Fibroblast of lung (primary cell): ENCODE data around the gene HAUS1. TPM values are rescaled to one million over a fixed set of nuclear protein-coding genes. Genes with fewer than 3 reads are reported as not detected.
A peak's percentile ranks its signal among the peaks of the same experiment; 100 is the strongest.

Experiments
- DNase-seq, 2 donors: peaks; one replicate each; pipeline versions ENCODE4 v3.0.0 to v3.0.0-alpha.2; 2010; ENCODE audit warnings: low read depth in 2 of 2
- H2AFZ ChIP-seq: 2 replicates; pipeline ENCODE4 v1.5.1; 2012; ENCODE audit warnings: low read length, control low read depth, inconsistent platforms
- H3K27ac ChIP-seq: 2 replicates; pipeline ENCODE4 v1.5.1; 2011; ENCODE audit warnings: low read length, control low read depth; ENCODE audit not compliant: insufficient read depth
- H3K27me3 ChIP-seq: 2 replicates; pipeline ENCODE4 v1.5.1; 2011; ENCODE audit warnings: mild to moderate bottlenecking, low read length; ENCODE audit not compliant: control insufficient read depth, insufficient read depth
- H3K36me3 ChIP-seq: 2 replicates; pipeline ENCODE4 v1.5.1; 2011; ENCODE audit warnings: low read length; ENCODE audit not compliant: control insufficient read depth, insufficient read depth
- H3K4me1 ChIP-seq: 2 replicates; pipeline ENCODE4 v1.5.1; 2011; ENCODE audit warnings: low read length; ENCODE audit not compliant: control insufficient read depth, insufficient read depth; ENCODE audit errors: extremely low read depth
- H3K4me2 ChIP-seq: 2 replicates; pipeline ENCODE4 v1.5.1; 2011; ENCODE audit warnings: low read length, control low read depth; ENCODE audit not compliant: insufficient read depth; ENCODE audit errors: extremely low read depth
- H3K4me3 ChIP-seq, 4 experiments: fragments of 200-600 bp in 1 of 4; sonication (generic) in 1 of 4; replicated peaks in 1 of 4; 2 replicates each; pipeline ENCODE4 v1.5.1; 2011 to 2016; ENCODE audit warnings: low read length in 4 of 4, low read depth in 3 of 4, mild to moderate bottlenecking in 3 of 4, control low read depth in 2 of 4, inconsistent platforms in 1 of 4, mixed read lengths in 1 of 4; ENCODE audit not compliant: insufficient read depth in 1 of 4; ENCODE audit errors: control extremely low read depth in 1 of 4
- H3K79me2 ChIP-seq: 2 replicates; pipeline ENCODE4 v1.5.1; 2012; ENCODE audit warnings: mild to moderate bottlenecking, low read length, inconsistent platforms; ENCODE audit not compliant: control insufficient read depth, insufficient read depth
- H3K9ac ChIP-seq: 2 replicates; pipeline ENCODE4 v1.5.1; 2011; ENCODE audit warnings: mild to moderate bottlenecking, low read length, control low read depth; ENCODE audit not compliant: insufficient read depth
- H3K9me3 ChIP-seq: 2 replicates; pipeline ENCODE4 v1.5.1; 2012; ENCODE audit warnings: low read depth, low read length; ENCODE audit not compliant: control insufficient read depth, insufficient read depth
- H4K20me1 ChIP-seq: 2 replicates; pipeline ENCODE4 v1.5.1; 2011; ENCODE audit warnings: low read length; ENCODE audit not compliant: control insufficient read depth, insufficient read depth; ENCODE audit errors: extremely low read depth
- EZH2 ChIP-seq: IDR thresholded peaks from 2 replicates; pipeline ENCODE4 v1.5.1; 2012; ENCODE audit warnings: low read length, control low read depth, mild to moderate bottlenecking; ENCODE audit errors: missing control alignments
- polyA plus RNA-seq, 2 donors: library from polyadenylated mRNA; depleted of rRNA in 1 of 2; stranded (reverse) in 1 of 2; unstranded in 1 of 2; fragments of >200 nt; gene quantifications; 2 replicates each; pipeline ENCODE4 v1.2.1, GENCODE V29; 2011 to 2012; ENCODE audit warnings: missing spikeins in 1 of 2
- total RNA-seq: library from RNA; depleted of rRNA; stranded (reverse); fragments of >200 nt; gene quantifications from 2 replicates; pipeline ENCODE4 v1.2.1, GENCODE V29; 2014
- TF ChIP-seq, protein P1 (sequence below), 2 donors: IDR thresholded peaks in 1 of 2; conservative IDR thresholded peaks in 1 of 2; 1 replicate in 1 of 2; 2 replicates in 1 of 2; pipeline ENCODE4 v1.5.1; 2011 to 2012; ENCODE audit warnings: low read length in 2 of 2, control low read depth in 1 of 2, inconsistent platforms in 1 of 2, low read depth in 1 of 2, mild to moderate bottlenecking in 1 of 2

Gene HAUS1
- total and polyA plus RNA-seq, 2 donors (not counting 1 experiment from before 2014, with no cell fraction given), result 25.4 to 52.8 TPM

DNA sequence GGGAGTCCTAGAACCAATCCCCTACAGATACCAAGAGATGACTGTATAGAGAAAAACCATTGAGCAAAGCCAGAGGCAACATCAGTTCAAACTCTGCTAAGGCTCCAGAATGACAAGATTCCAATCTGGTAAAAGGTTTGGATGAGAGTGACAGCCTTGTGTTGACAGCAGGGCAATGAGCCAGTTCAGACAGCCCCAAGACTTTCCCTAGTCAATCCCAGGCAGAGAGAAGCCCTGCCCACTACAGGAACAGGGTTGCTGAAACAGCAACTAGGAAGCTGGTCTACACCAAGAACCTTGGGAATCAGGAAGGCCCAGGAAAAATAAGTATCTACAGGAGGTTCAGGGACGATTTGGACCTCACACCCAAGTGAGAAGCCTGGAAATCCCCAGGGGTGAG, 35.4 kb upstream of the HAUS1 start:
- Histone ChIP-seq H3K4me1 (peaks cover 9% of the 10 kb centered on the region), H2AFZ (no peak overlapping the region), H4K20me1 (no peaks in the 10 kb centered on the region), H3K27me3 (no peaks in the 10 kb centered on the region), H3K9me3 (no peaks in the 10 kb centered on the region), H3K9ac (no peak overlapping the region), H3K36me3 (no peaks in the 10 kb centered on the region), H3K4me2 (no peak overlapping the region), H3K27ac (no peak overlapping the region), H3K79me2 (peaks cover 3% of the 10 kb centered on the region), H3K4me3 (no peak overlapping the region)
- no peak for DNase-seq
- no peak for TF ChIP-seq EZH2
- TF ChIP-seq, protein P1, sequence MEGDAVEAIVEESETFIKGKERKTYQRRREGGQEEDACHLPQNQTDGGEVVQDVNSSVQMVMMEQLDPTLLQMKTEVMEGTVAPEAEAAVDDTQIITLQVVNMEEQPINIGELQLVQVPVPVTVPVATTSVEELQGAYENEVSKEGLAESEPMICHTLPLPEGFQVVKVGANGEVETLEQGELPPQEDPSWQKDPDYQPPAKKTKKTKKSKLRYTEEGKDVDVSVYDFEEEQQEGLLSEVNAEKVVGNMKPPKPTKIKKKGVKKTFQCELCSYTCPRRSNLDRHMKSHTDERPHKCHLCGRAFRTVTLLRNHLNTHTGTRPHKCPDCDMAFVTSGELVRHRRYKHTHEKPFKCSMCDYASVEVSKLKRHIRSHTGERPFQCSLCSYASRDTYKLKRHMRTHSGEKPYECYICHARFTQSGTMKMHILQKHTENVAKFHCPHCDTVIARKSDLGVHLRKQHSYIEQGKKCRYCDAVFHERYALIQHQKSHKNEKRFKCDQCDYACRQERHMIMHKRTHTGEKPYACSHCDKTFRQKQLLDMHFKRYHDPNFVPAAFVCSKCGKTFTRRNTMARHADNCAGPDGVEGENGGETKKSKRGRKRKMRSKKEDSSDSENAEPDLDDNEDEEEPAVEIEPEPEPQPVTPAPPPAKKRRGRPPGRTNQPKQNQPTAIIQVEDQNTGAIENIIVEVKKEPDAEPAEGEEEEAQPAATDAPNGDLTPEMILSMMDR (conservative IDR thresholded peaks at IDR 0.05 in 1 of 2, IDR thresholded peaks at IDR 0.05 in 1 of 2; ENCODE audit: low read depth in 1 of 2, low read length in 2 of 2), result no peak

DNA sequence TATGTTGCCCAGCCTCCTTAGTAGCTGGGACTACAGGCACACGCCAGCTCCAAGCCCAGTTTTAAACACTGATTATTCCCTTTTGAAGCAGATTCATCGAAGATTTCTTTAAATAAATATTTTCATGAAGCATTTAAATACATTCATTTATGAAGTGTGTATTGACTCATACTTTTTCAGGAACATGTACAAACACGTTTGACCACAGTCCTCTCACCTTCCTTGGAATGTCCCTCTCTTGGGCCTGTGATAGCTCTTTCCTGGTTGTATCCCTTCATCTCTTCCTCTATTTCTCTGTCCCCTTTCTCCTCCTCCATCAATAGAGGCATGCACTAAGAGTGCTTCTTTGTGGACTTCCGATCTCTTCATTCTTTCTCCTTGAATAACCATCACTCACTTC, 34.7 kb upstream of the HAUS1 start:
- Histone ChIP-seq H3K4me3 (no peak overlapping the region), H4K20me1 (no peaks in the 10 kb centered on the region), H3K36me3 (no peaks in the 10 kb centered on the region), H3K9ac (no peak overlapping the region), H3K4me1 (peaks cover 9% of the 10 kb centered on the region), H3K4me2 (no peak overlapping the region), H2AFZ (no peak overlapping the region), H3K27ac (no peak overlapping the region), H3K9me3 (no peaks in the 10 kb centered on the region), H3K79me2 (peaks cover 3% of the 10 kb centered on the region), H3K27me3 (no peaks in the 10 kb centered on the region)
- peak in 1 of 2 donors; percentile 49 for DNase-seq
- TF ChIP-seq EZH2, result no peak
- TF ChIP-seq, protein P1 (conservative IDR thresholded peaks at IDR 0.05 in 1 of 2, IDR thresholded peaks at IDR 0.05 in 1 of 2; ENCODE audit: low read depth in 1 of 2, low read length in 2 of 2), result no peak

DNA sequence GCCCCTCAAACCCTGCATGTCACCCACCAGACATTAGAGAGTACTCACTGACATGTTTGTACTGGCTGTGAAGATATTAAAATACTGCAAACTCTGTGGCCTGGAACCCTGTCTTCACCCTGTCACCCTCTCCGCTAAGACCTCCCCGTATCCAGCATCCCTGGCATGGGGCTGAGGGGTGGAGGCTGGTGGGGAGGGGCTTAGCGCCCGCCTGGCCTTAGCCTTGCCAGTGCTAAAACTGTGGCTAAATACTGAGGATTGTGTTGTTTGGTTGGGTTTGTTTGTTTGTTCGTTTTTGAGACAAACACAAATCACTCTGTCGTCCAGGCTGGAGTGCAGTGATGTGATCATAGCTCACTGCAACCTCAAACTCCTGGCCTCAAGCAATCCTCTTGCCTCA, 34.0 kb upstream of the HAUS1 start:
- no peak for DNase-seq
- no peak overlapping the region for H3K27ac ChIP-seq
- H4K20me1 ChIP-seq, result no peaks in the 10 kb centered on the region
- no peaks in the 10 kb centered on the region for H3K9me3 ChIP-seq
- no peak overlapping the region for H3K9ac ChIP-seq
- H3K4me2 ChIP-seq, result no peak overlapping the region
- TF ChIP-seq, protein P1 (conservative IDR thresholded peaks at IDR 0.05 in 1 of 2, IDR thresholded peaks at IDR 0.05 in 1 of 2; ENCODE audit: low read depth in 1 of 2, low read length in 2 of 2), result no peak
- no peak for TF ChIP-seq EZH2
- H3K79me2 ChIP-seq, result peaks cover 3% of the 10 kb centered on the region
- no peak overlapping the region for H2AFZ ChIP-seq
- H3K4me3 ChIP-seq, result peak overlapping the region in 1 of 4 experiments; percentile 71
- no peaks in the 10 kb centered on the region for H3K27me3 ChIP-seq
- H3K36me3 ChIP-seq, result no peaks in the 10 kb centered on the region
- peaks cover 9% of the 10 kb centered on the region for H3K4me1 ChIP-seq
